HG03064 (cell line): ENCODE measurements around the gene STARD6.
A peak's percentile ranks its signal among the peaks of the same experiment; 100 is the strongest.
"Not testable (repeated sequence)": the region's sequence is repeated elsewhere in the genome, so short reads cannot be mapped to it uniquely, and the experiment has no call there.

Experiments
- ATAC-seq: cut with Tn5 transposase; IDR thresholded peaks from one replicate; pipeline ENCODE4 v1.9.1; 2021; ENCODE audit warnings: low read depth; ENCODE audit not compliant: unreplicated experiment

STARD6 gene, protein sequence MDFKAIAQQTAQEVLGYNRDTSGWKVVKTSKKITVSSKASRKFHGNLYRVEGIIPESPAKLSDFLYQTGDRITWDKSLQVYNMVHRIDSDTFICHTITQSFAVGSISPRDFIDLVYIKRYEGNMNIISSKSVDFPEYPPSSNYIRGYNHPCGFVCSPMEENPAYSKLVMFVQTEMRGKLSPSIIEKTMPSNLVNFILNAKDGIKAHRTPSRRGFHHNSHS

GRCh38 chr18:54357660-54358494 is at the start of gene STARD6, which contains the start of gene C18orf54:
Gene STARD6, minus strand, starts transcription at chr18:54357858. Its CDS starts 3,285 bp downstream, at chr18:54354573.
Gene C18orf54, plus strand, starts transcription at chr18:54357906. Its CDS starts 2,667 bp downstream, at chr18:54360573.
- peak; percentile 91 for ATAC-seq

DNA sequence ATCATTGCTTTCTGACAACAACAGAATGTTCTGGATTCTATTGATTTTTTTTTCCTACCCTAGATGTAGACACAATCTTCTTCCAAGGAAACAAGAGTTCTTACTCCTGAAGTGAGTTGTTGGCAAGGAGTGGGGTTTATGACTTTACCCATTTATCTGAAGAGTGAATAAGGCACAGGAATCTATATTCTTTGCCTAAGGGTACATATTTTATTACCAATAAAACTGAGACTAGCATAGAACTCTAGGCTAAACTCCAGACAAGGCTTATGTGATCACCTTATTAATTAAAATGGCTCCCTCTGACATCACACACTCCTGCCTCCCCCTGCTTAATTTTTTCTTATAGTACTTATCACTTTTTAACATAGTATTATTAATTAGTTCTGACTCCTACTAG is 47.6 kb upstream of the STARD6 start:
- no peak for ATAC-seq

DNA sequence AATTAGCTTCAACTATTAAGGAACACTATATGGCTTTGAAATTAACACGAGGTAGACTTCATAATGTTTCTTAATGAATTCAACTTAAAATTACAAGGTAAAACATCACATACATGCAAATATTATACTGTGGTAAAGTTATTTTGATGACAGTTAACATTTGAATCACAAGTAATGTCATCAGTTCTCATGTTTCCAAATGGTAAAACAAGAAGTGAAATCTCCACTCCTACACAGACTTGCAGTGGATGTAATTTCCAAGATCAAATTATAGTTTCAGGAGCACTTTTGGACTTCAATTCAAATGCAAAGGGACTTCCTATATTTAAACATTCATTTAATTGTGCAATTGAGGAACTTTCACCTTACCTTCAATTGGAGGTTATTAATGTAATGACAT is 39.1 kb upstream of the STARD6 start:
- ATAC-seq = no peak

- ATAC-seq = no peak
Observed at GRCh38 chr18:54393648-54394294, 36.1 kb upstream of the STARD6 start.

DNA sequence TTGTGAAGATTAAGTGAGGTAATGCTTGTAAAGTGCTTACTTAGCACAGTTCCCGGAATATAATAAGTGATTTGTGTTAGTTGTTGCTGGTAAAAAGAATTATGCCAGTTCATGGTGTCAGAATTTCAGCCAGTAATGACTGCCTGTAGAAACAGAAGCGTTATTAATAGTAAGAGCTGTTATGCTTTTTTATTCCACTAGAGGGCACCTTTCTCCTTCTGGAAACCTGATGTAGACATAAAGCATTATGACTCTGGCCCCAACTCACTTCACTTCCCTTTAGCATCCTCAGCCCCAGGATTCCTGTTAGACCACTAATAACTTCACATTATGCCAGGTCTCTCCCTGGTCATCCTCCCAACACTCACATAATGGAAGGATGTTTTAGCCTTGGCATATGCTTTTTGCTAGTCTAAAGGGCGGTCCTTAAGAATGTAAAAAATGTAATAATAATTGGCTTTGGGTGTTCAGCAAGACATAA is 34.9 kb upstream of the STARD6 start:
- no peak for ATAC-seq

- ATAC-seq = no peak
Observed at GRCh38 chr18:54390838-54391237, 33.2 kb upstream of the STARD6 start.

- no peak for ATAC-seq
Observed at GRCh38 chr18:54389143-54389505, 31.5 kb upstream of the STARD6 start.

GRCh38 chr18:54388203-54389142 is 30.8 kb upstream of the STARD6 start:
- peak; percentile 90 for ATAC-seq

DNA sequence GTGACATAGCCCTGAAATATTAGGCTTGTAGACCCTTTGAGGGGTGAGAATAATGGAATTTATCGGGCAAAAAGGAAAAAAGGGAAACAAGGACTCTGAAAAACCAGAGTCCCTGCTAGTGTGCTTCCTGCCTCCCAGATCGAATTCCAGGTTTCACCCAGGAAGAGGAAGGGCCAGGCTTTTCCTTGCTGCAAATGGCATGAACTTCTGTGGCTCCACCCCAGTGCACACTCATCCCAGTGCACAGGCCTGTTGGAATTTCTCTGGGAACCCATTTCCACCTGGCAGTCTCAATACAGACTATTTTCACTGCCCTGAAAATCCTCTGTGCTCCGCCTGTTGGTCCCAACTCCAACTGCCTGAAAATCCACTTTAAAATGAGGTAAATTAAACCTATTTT is 30.0 kb upstream of the STARD6 start:
- no peak for ATAC-seq

GRCh38 chr18:54386800-54387495 is 29.3 kb upstream of the STARD6 start:
- ATAC-seq = not testable (repeated sequence)

- no peak for ATAC-seq
Observed at GRCh38 chr18:54386043-54386442, 28.4 kb upstream of the STARD6 start.

GRCh38 chr18:54382733-54383252 is 25.1 kb upstream of the STARD6 start:
- ATAC-seq = no peak

- no peak for ATAC-seq
Observed at GRCh38 chr18:54382076-54382475, 24.4 kb upstream of the STARD6 start.

GRCh38 chr18:54381640-54382039 is 24.0 kb upstream of the STARD6 start:
- ATAC-seq = no peak

DNA sequence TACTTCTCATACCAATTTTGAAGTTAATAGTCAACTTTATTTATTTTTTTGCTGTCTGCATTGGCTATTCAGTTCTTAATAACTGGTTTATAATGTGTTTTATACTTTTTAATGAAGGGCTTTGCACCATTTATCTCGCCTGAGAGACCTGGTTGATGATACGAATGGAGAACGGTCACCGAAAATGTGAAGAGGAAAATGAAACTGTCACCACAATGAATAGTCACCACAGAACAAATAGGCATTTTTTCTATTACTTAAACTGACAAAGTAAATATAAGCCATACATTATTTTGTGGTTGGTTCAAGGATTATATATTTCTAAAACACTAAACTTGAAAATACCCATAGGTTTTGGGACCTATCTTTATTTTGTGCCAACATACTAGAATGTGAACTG is 20.4 kb upstream of the STARD6 start:
- no peak for ATAC-seq

GRCh38 chr18:54360406-54360805 is 2.7 kb upstream of the STARD6 start:
- no peak for ATAC-seq

GRCh38 chr18:54359233-54359632 is 1.6 kb upstream of the STARD6 start:
- ATAC-seq = no peak

DNA sequence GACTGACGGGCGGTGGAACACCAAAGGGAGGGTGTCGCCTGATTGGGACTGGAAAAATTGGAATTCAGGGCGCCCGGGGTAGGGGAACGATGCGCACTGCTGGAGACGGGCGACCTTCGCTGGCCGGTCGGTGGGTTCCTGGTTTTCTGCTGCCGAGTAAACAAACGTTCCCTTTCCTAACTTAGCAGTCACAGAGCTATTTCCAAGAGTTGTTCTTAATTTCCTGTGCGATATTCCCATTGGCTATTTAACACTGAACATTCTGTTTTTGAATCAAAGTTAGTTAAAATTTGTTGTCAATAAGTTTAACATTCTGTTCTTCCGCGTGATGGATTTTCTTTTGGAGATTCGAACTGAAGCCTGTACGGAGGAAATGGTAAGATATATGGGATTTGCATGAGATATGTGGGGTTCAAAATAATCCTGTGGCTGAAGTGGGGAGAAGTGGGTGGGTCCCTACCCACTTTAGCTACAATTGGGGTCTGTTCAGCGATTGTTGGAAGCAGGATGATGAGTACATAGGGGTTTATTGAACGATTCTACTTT is 910 bp upstream of the STARD6 start:
- no peak for ATAC-seq

DNA sequence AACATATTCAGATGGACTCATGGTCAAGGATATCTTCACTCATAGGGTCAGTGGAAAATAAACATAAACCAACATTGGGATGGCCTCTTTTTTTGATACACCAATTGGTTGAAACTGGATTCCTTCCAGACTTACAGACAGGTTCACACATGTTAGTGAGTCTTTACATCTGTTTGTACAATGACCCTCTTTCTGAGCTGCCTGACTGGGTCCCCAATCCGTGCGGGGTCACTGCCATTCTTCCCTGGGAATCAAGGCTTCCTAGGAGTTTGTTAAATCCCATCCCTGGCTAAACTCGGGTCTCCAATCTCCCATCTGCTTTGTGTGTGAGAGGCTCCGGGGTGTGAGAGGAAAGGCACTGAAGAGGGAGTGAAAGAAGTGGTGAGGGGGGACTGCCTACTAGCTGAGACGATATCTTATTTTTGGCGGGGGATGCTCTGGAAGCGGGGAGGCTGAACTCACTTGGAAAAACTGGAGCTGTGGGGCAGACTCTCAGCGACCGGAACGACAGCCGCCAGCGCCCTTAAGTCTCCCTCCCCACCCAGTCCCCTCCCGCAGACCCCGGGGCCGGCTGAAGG is 487 bp downstream of the STARD6 start:
- ATAC-seq = peak; percentile 9
